K562 (cell line): Measurements from ENCODE around the gene ID2. TPM values are rescaled to one million over a fixed set of nuclear protein-coding genes. Genes with fewer than 3 reads are reported as not detected.

Experiments used
- ATAC-seq: fragments of 200-7000 bp; cut with Tn5 transposase; 3 replicates; pipeline ENCODE4 v1.9.1; 2020; ENCODE audit warnings: moderate library complexity
- BruUV-seq: library from RNA; stranded (reverse); fragments of 400-500 nt; replicated peaks from 2 replicates; lab custom pipeline; 2021; lab: Mats Ljungman, UMichigan
- CTCF ChIA-PET: fragments of 300-600 bp; formaldehyde crosslinking; extraction: SDS; loops from one replicate; lab custom pipeline; 2021; ENCODE audit warnings: low intra/inter-chr PET ratio; lab: Yijun Ruan, JAX
- POLR2A ChIA-PET: fragments of 300-600, 350-650 bp; sonication (Branson Sonifier 250); formaldehyde crosslinking; extraction: SDS; loops from one replicate; lab custom pipeline; 2021; ENCODE audit warnings: antibody characterized with exemption, inconsistent platforms; lab: Yijun Ruan, JAX
- DNase-seq, 4 experiments: peaks; one replicate each; pipeline versions ENCODE4 v3.0.0 to v3.0.0-alpha.2; 2011 to 2018; ENCODE audit warnings: low spot score in 3 of 4, mixed read lengths in 3 of 4; ENCODE audit errors: extremely low read depth in 1 of 4
- FAIRE-seq: peaks from 2 replicates; lab custom pipeline; 2011; peaks lifted over from hg19 to GRCh38; lab: Jason Lieb, UNC
- H2AFZ ChIP-seq: 2 replicates; pipeline ENCODE4 v1.6.0; 2011; ENCODE audit warnings: low read depth, low read length, control low read depth, inconsistent platforms
- H3K27ac ChIP-seq: fragments of 200-600 bp; 3 replicates; pipeline ENCODE4 v1.8.0; 2011; ENCODE audit warnings: low read depth, mild to moderate bottlenecking, control low read depth, inconsistent platforms, low read length, moderate library complexity, mixed read lengths; ENCODE audit errors: extremely low read depth
- H3K27me3 ChIP-seq, 2 experiments: fragments of 300-600 bp in 1 of 2; 2 replicates in 1 of 2; 3 replicates in 1 of 2; pipeline versions ENCODE4 v1.6.0 to v1.8.0; 2011; ENCODE audit warnings: inconsistent platforms in 2 of 2, low read length in 2 of 2, mild to moderate bottlenecking in 1 of 2, mixed read lengths in 1 of 2, moderate library complexity in 1 of 2; ENCODE audit not compliant: control insufficient read depth in 2 of 2, insufficient read depth in 2 of 2
- H3K36me3 ChIP-seq: fragments of 300-600 bp; 3 replicates; pipeline ENCODE4 v1.8.0; 2011; ENCODE audit warnings: mild to moderate bottlenecking, low read length, inconsistent platforms; ENCODE audit not compliant: control insufficient read depth, insufficient read depth
- H3K4me1 ChIP-seq, 2 experiments: fragments of 200-600 bp in 1 of 2; replicated peaks in 1 of 2; 2 replicates in 1 of 2; 3 replicates in 1 of 2; pipeline versions ENCODE4 v1.5.1 to v1.8.0; 2011; ENCODE audit warnings: inconsistent platforms in 2 of 2, low read length in 2 of 2, mild to moderate bottlenecking in 1 of 2, mixed read lengths in 1 of 2, moderate library complexity in 1 of 2; ENCODE audit not compliant: control insufficient read depth in 2 of 2, insufficient read depth in 2 of 2
- H3K4me2 ChIP-seq: 2 replicates; pipeline ENCODE4 v1.6.1; 2011; ENCODE audit warnings: low read length, control low read depth, inconsistent platforms, mixed read lengths; ENCODE audit not compliant: insufficient read depth
- H3K4me3 ChIP-seq: fragments of 200-600 bp; sonication (generic), shearing (Covaris generic); 2 replicates; pipeline ENCODE4 v1.5.1; 2016; ENCODE audit warnings: control low read depth, inconsistent platforms
- H3K79me2 ChIP-seq: fragments of 200-600 bp; 3 replicates; pipeline ENCODE4 v1.8.0; 2011; ENCODE audit warnings: low read length, inconsistent platforms; ENCODE audit not compliant: control insufficient read depth, insufficient read depth
- H3K9ac ChIP-seq, 2 experiments: 2 replicates each; pipeline versions ENCODE4 v1.6.0 to v1.6.1; 2011; ENCODE audit warnings: low read depth in 2 of 2, low read length in 2 of 2, control low read depth in 1 of 2, inconsistent platforms in 1 of 2, mild to moderate bottlenecking in 1 of 2, mixed read lengths in 1 of 2; ENCODE audit not compliant: insufficient read depth in 1 of 2
- H3K9me1 ChIP-seq: one replicate; pipeline ENCODE4 v1.6.0; 2011; ENCODE audit warnings: inconsistent platforms, mild to moderate bottlenecking, low read length, moderate library complexity; ENCODE audit not compliant: control insufficient read depth, insufficient read depth
- H3K9me3 ChIP-seq: replicated peaks from 2 replicates; pipeline ENCODE4 v1.5.1; 2011; ENCODE audit warnings: low read depth, low read length, inconsistent platforms; ENCODE audit not compliant: control insufficient read depth, insufficient read depth
- H4K20me1 ChIP-seq: replicated peaks from 2 replicates; pipeline ENCODE4 v1.6.1; 2011; ENCODE audit warnings: low read length, inconsistent platforms, mixed read lengths; ENCODE audit not compliant: control insufficient read depth, insufficient read depth
- ARHGAP35 ChIP-seq: fragments of 450-650 bp; IDR thresholded peaks from 2 replicates; pipeline ENCODE4 v1.6.1; 2018; ENCODE audit not compliant: partially characterized antibody
- BCL6 ChIP-seq: fragments of 250-450 bp; sonication (Bioruptor Pico); IDR thresholded peaks from 2 replicates; pipeline ENCODE4 v1.4.0; 2020
- FOSL1 ChIP-seq: fragments of 200-800 bp; sonication (Bioruptor generic); conservative IDR thresholded peaks from 2 replicates; pipeline ENCODE4 v1.6.1; 2016; ENCODE audit warnings: missing genetic modification characterization, missing compliant biosample characterization
- KAT8 ChIP-seq: fragments of 450-650 bp; IDR thresholded peaks from 2 replicates; pipeline ENCODE4 v1.6.1; 2016; ENCODE audit warnings: low read depth, mild to moderate bottlenecking
- KLF6 ChIP-seq: fragments of 250-450 bp; sonication (Bioruptor Pico); IDR thresholded peaks from 2 replicates; pipeline ENCODE4 v1.4.0; 2020; ENCODE audit warnings: mild to moderate bottlenecking, moderate library complexity, borderline replicate concordance
- MECOM ChIP-seq: fragments of 250-450 bp; sonication (Bioruptor Pico); IDR thresholded peaks from 2 replicates; pipeline ENCODE4 v1.8.0; 2022; ENCODE audit warnings: inconsistent platforms
- MEIS2 ChIP-seq: fragments of 450-650 bp; IDR thresholded peaks from 2 replicates; pipeline ENCODE4 v1.6.1; 2014; ENCODE audit warnings: mild to moderate bottlenecking; ENCODE audit not compliant: partially characterized antibody
- MLX ChIP-seq, 2 experiments: fragments of 450-650 bp in 1 of 2; sonication (generic) in 1 of 2; formaldehyde crosslinking; conservative IDR thresholded peaks; 2 replicates each; pipeline versions ENCODE4 v1.4.0 to v1.8.1; 2020 to 2022; ENCODE audit warnings: mild to moderate bottlenecking in 1 of 2, missing genetic modification reagents in 1 of 2
- PRPF4 ChIP-seq: fragments of 200-400 bp; formaldehyde crosslinking; IDR thresholded peaks from one replicate; pipeline ENCODE4 v1.6.1; 2017; ENCODE audit warnings: low read length, low read depth, mild to moderate bottlenecking; ENCODE audit not compliant: insufficient read depth, poor library complexity, severe bottlenecking
- SUPT5H ChIP-seq: fragments of 450-650 bp; IDR thresholded peaks from 2 replicates; pipeline ENCODE4 v1.6.1; 2016
- TAF9B ChIP-seq: fragments of 450-650 bp; IDR thresholded peaks from 2 replicates; pipeline ENCODE4 v1.6.1; 2018; ENCODE audit warnings: mild to moderate bottlenecking; ENCODE audit not compliant: partially characterized antibody
- TFAP4 ChIP-seq: sonication (generic); formaldehyde crosslinking; IDR thresholded peaks from 2 replicates; pipeline ENCODE4 v1.8.0; 2022; ENCODE audit warnings: missing genetic modification reagents, mild to moderate bottlenecking, moderate library complexity, borderline replicate concordance
- ZBTB7A ChIP-seq: IDR thresholded peaks from 2 replicates; pipeline ENCODE4 v1.6.1; 2011; ENCODE audit warnings: low read depth, mild to moderate bottlenecking, low read length, moderate library complexity, borderline replicate concordance; ENCODE audit not compliant: control insufficient read depth
- ZNF511 ChIP-seq: sonication (generic); formaldehyde crosslinking; IDR thresholded peaks from 2 replicates; pipeline ENCODE4 v1.8.0; 2022; ENCODE audit warnings: mild to moderate bottlenecking, missing genetic modification reagents
- ZSCAN32 ChIP-seq: fragments of 450-650 bp; formaldehyde crosslinking; IDR thresholded peaks from 2 replicates; pipeline ENCODE4 v1.4.0; 2020; ENCODE audit warnings: mild to moderate bottlenecking, moderate library complexity
- WGBS: fragments of 100-300 bp; shearing (Covaris generic); methylation state at CpG from one replicate; pipeline ENCODE4 v1.1.6; 2016; ENCODE audit warnings: low coverage, mixed read lengths; ENCODE audit not compliant: insufficient coverage; ENCODE audit errors: missing lambda C conversion rate; 5-methylcytosine and 5-hydroxymethylcytosine counted together
- in situ Hi-C: fragments of 300-500 bp; cut with MboI; formaldehyde crosslinking; loops from 4 replicates; pipeline ENCODE4 v1.15.0; 2018; ENCODE audit warnings: inconsistent platforms, mixed read lengths
- intact Hi-C: fragments of 100-400 bp; cut with micrococcal nuclease; formaldehyde crosslinking; loops from 2 replicates; pipeline ENCODE4 v1.14.2; 2022
- polyA plus RNA-seq, 8 experiments: library from polyadenylated mRNA; depleted of rRNA in 4 of 8; stranded (reverse) in 5 of 8; unstranded in 3 of 8; fragments of >200 nt; fragmentation: Nextera tagmentation in 2 of 8; fragmentation: Illumina TruSeq in 1 of 8; extraction: Ambion mirVana in 2 of 8; extraction: Trizol in 1 of 8; gene quantifications; 2 replicates each; pipeline versions ENCODE4 v1.2.1 to v1.2.3, GENCODE V29; 2011 to 2014; ENCODE audit warnings: inconsistent platforms in 1 of 8, missing spikeins in 1 of 8
- total RNA-seq, 7 experiments: library from RNA; depleted of rRNA in 6 of 7; stranded (reverse); fragments of >200 nt in 6 of 7; fragmentation: Illumina TruSeq in 2 of 7; extraction: Trizol in 2 of 7; gene quantifications; 2 replicates each; pipeline versions ENCODE4 v1.2.1 to v1.2.3, GENCODE V29; 2011 to 2021; ENCODE audit warnings: low replicate concordance in 1 of 7

ID2 gene
- total and polyA plus RNA-seq, 9 of the 15 experiments (the other 6 are each of a cell fraction or from before 2014, with no cell fraction given) = 8.0 to 35.7 (median 16.6) TPM

- TF ChIP-seq ZNF511 (CRISPR knock-in tag) (no peak), BCL6 (CRISPR knock-in tag) (no peak), TFAP4 (CRISPR knock-in tag) (no peak), MEIS2 (peak; percentile 37), SUPT5H (no peak), MECOM (CRISPR knock-in tag) (0 out of 2 replicates have a peak, but pooled peaks have one; percentile 13)
These were observed 10.1 kb downstream of the ID2 start (continued) for GRCh38 chr2:8691859-8692437.

GRCh38 chr2:8692783-8693156 lies 10.9 kb downstream of the ID2 start:
- Histone ChIP-seq H3K4me2 (peak overlapping the region; percentile 62), H3K79me2 (no peaks in the 10 kb centered on the region), H3K27ac (no peak overlapping the region)
- no TSS peak for BruUV-seq
- intact Hi-C loops = loop anchor here (1.0 to 5.0 kb wide), 3 partner anchors 69 to 445 kb away; no protein-coding TSS in a partner anchor
- FAIRE-seq = no peak
- POLR2A ChIA-PET = interaction anchor here (0.6 to 2.3 kb wide), 6 partner anchors 8 to 293 kb away, joined by 3 to 14 read pairs (median 4); partner anchors contain the start of gene ID2
- no peak for TF ChIP-seq ARHGAP35
- no peak for TF ChIP-seq FOSL1
- TF ChIP-seq KLF6 = no peak
- TF ChIP-seq PRPF4 = no peak
- no peak for TF ChIP-seq KAT8
- TF ChIP-seq TAF9B = no peak
- no peak for TF ChIP-seq ZBTB7A
- TF ChIP-seq ZSCAN32 = no peak
- TF ChIP-seq MLX (CRISPR knock-in tag; conservative IDR thresholded peaks at IDR 0.05) = no peak
- TF ChIP-seq, all 486 proteins: peak for 0
- in situ Hi-C loops = loop anchor here (25.0 kb wide), 2 partner anchors 680 to 1605 kb away; no protein-coding TSS in a partner anchor
- Histone ChIP-seq H3K9ac (peak overlapping the region in 1 of 2 experiments; percentile 86; a peak in 2 of 4 replicates), H2AFZ (peak overlapping the region; percentile 76), H3K27me3 (no peaks in the 10 kb centered on the region), H4K20me1 (no peaks in the 10 kb centered on the region), H3K9me3 (no peaks in the 10 kb centered on the region; the same call in 1 of the 2 replicates), H3K36me3 (no peaks in the 10 kb centered on the region), H3K4me3 (no peak overlapping the region), H3K4me1 (peaks cover 10 to 17% of the 10 kb centered on the region in 2 experiments; a peak in 4 of 5 replicates), H3K9me1 (no peaks in the 10 kb centered on the region)
- DNase-seq = no peak
- ATAC-seq = no peak
- WGBS = 9% methylated on average over 7 of the region's 7 CpGs
- CTCF ChIA-PET = interaction anchor here (2.0 kb wide), 1 partner anchor 69 kb away, joined by 13 read pairs; no protein-coding TSS in a partner anchor
